GM12878 (cell line): ENCODE measurements around the gene SIRT7. TPM values are rescaled to one million over a fixed set of nuclear protein-coding genes. Genes with fewer than 3 reads are reported as not detected.

ENCODE experiments used
- ATAC-seq: fragments of 200-7000 bp; cut with Tn5 transposase; 3 replicates; pipeline ENCODE4 v1.9.1; 2020; ENCODE audit warnings: mild to moderate bottlenecking, moderate library complexity
- BruUV-seq: library from RNA; stranded (reverse); fragments of 400-500 nt; replicated peaks from 2 replicates; lab custom pipeline; 2021; lab: Mats Ljungman, UMichigan
- CTCF ChIA-PET: fragments of 300-600 bp; sonication (Branson Sonifier 250); formaldehyde crosslinking; extraction: SDS; loops from one replicate; lab custom pipeline; 2021; ENCODE audit warnings: inconsistent platforms; lab: Yijun Ruan, JAX
- POLR2A ChIA-PET: fragments of 350-600 bp; formaldehyde crosslinking; extraction: SDS; loops from one replicate; lab custom pipeline; 2021; ENCODE audit warnings: inconsistent platforms; lab: Charles Lee
- RAD21 ChIA-PET: fragments of 300-600 bp; sonication (Branson Sonifier 250); formaldehyde crosslinking; loops from one replicate; lab custom pipeline; 2023; ENCODE audit warnings: antibody characterized with exemption; ENCODE audit not compliant: unreplicated experiment; lab: Charles Lee
- SMC1A ChIA-PET: fragments of 300-600 bp; sonication (Branson Sonifier 250); formaldehyde crosslinking; loops from one replicate; lab custom pipeline; 2023; ENCODE audit not compliant: unreplicated experiment, uncharacterized antibody; lab: Charles Lee
- DNase-seq: peaks from one replicate; pipeline ENCODE4 v3.0.0-alpha.2; 2011; ENCODE audit warnings: low read depth, low spot score
- FAIRE-seq: peaks from 3 replicates; lab custom pipeline; 2011; peaks lifted over from hg19 to GRCh38; lab: Jason Lieb, UNC
- H2AFZ ChIP-seq: 2 replicates; pipeline ENCODE4 v1.6.0; 2011; ENCODE audit warnings: low read depth, low read length, control low read depth; ENCODE audit not compliant: control insufficient read depth
- H3K27ac ChIP-seq: 2 replicates; pipeline ENCODE4 v1.5.1; 2011; ENCODE audit warnings: control low read depth; ENCODE audit not compliant: control insufficient read depth, insufficient read depth
- H3K27me3 ChIP-seq, 2 experiments: replicated peaks in 1 of 2; 2 replicates each; pipeline versions ENCODE4 v1.6.0 to v1.6.1; 2011; ENCODE audit warnings: low read length in 1 of 2; ENCODE audit not compliant: control insufficient read depth in 2 of 2, insufficient read depth in 2 of 2
- H3K36me3 ChIP-seq, 2 experiments: 2 replicates each; pipeline ENCODE4 v1.5.1; 2011; ENCODE audit warnings: low read length in 1 of 2; ENCODE audit not compliant: control insufficient read depth in 2 of 2, insufficient read depth in 2 of 2
- H3K4me1 ChIP-seq: 2 replicates; pipeline ENCODE4 v1.6.1; 2011; ENCODE audit warnings: mild to moderate bottlenecking, low read length, moderate library complexity, mixed read lengths; ENCODE audit not compliant: control insufficient read depth, insufficient read depth
- H3K4me2 ChIP-seq: 2 replicates; pipeline ENCODE4 v1.6.0; 2011; ENCODE audit warnings: control low read depth; ENCODE audit not compliant: control insufficient read depth, insufficient read depth
- H3K4me3 ChIP-seq: fragments of 200-600 bp; sonication (generic); 2 replicates; pipeline ENCODE4 v1.5.1; 2016
- H3K79me2 ChIP-seq: 2 replicates; pipeline ENCODE4 v1.6.0; 2011; ENCODE audit warnings: low read length; ENCODE audit not compliant: control insufficient read depth, insufficient read depth
- H3K9ac ChIP-seq: 2 replicates; pipeline ENCODE4 v1.8.0; 2011; ENCODE audit warnings: low read length, control low read depth, mixed read lengths; ENCODE audit not compliant: control insufficient read depth, insufficient read depth
- H3K9me3 ChIP-seq: replicated peaks from 3 replicates; pipeline ENCODE4 v1.5.1; 2011; ENCODE audit warnings: mild to moderate bottlenecking, low read length; ENCODE audit not compliant: control insufficient read depth, insufficient read depth
- H4K20me1 ChIP-seq: 2 replicates; pipeline ENCODE4 v1.6.0; 2011; ENCODE audit not compliant: control insufficient read depth, insufficient read depth
- CHD2 ChIP-seq: IDR thresholded peaks from 2 replicates; pipeline ENCODE4 v1.6.1; 2011; ENCODE audit warnings: low read depth, low read length, improper control_type of control experiment, borderline replicate concordance
- EGR1 ChIP-seq, 2 experiments: IDR thresholded peaks; 1 replicate in 1 of 2; 2 replicates in 1 of 2; pipeline ENCODE4 v1.6.1; 2011 to 2012; ENCODE audit warnings: low read depth in 2 of 2, low read length in 2 of 2, borderline replicate concordance in 1 of 2, mild to moderate bottlenecking in 1 of 2, moderate library complexity in 1 of 2
- IRF4 ChIP-seq: IDR thresholded peaks from 2 replicates; pipeline ENCODE4 v1.6.1; 2011; ENCODE audit warnings: low read depth, low read length
- JUNB ChIP-seq: IDR thresholded peaks from 2 replicates; pipeline ENCODE4 v1.6.1; 2016; ENCODE audit warnings: antibody characterized with exemption, mild to moderate bottlenecking
- MLLT1 ChIP-seq: fragments of 450-650 bp; IDR thresholded peaks from 2 replicates; pipeline ENCODE4 v1.6.1; 2016; ENCODE audit warnings: mild to moderate bottlenecking
- NR2C1 ChIP-seq: fragments of 450-650 bp; IDR thresholded peaks from 2 replicates; pipeline ENCODE4 v1.6.1; 2017; ENCODE audit warnings: antibody characterized with exemption, mild to moderate bottlenecking, moderate library complexity
- NR2C2 ChIP-seq: IDR thresholded peaks from 2 replicates; pipeline ENCODE4 v1.6.1; 2011; ENCODE audit warnings: borderline replicate concordance, low read depth; ENCODE audit not compliant: control insufficient read depth, insufficient read length
- PML ChIP-seq: IDR thresholded peaks from 2 replicates; pipeline ENCODE4 v1.6.1; 2012; ENCODE audit warnings: low read length, inconsistent platforms
- SUZ12 ChIP-seq: fragments of 200-600 bp; sonication (generic); IDR thresholded peaks from one replicate; pipeline ENCODE4 v1.6.1; 2018; ENCODE audit warnings: antibody characterized with exemption, mild to moderate bottlenecking; ENCODE audit not compliant: unreplicated experiment
- WGBS: methylation state at CpG from one replicate; pipeline ENCODE4 v1.1.6; 2016; ENCODE audit warnings: low lambda C conversion rate; ENCODE audit not compliant: insufficient replicate concordance, insufficient coverage; ENCODE audit errors: missing lambda C conversion rate; 5-methylcytosine and 5-hydroxymethylcytosine counted together
- in situ Hi-C: fragments of 300-500 bp; cut with MboI; formaldehyde crosslinking; loops from 9 replicates; pipeline ENCODE4 v1.14.3; 2018; ENCODE audit warnings: mixed read lengths
- intact Hi-C: fragments of 100-400 bp; cut with micrococcal nuclease; formaldehyde crosslinking; loops from one replicate; pipeline ENCODE4 v1.14.2; 2022; ENCODE audit not compliant: unreplicated experiment
- polyA plus RNA-seq, 11 experiments: library from polyadenylated mRNA; depleted of rRNA in 4 of 11; unstranded in 6 of 11; stranded (reverse) in 5 of 11; fragments of >200 nt; fragmentation: Nextera tagmentation in 4 of 11; fragmentation: Illumina TruSeq in 1 of 11; extraction: Ambion mirVana in 4 of 11; extraction: Trizol in 1 of 11; gene quantifications; 1 replicate in 1 of 11; 2 replicates in 10 of 11; pipeline versions ENCODE4 v1.2.1 to v1.2.3, GENCODE V29; 2011 to 2016; ENCODE audit warnings: inconsistent platforms in 2 of 11, missing spikeins in 2 of 11, low read depth in 1 of 11
- total RNA-seq, 4 experiments: library from RNA; depleted of rRNA in 3 of 4; stranded (reverse); fragments of >200 nt in 3 of 4; fragmentation: Illumina TruSeq in 1 of 4; extraction: Trizol in 1 of 4; gene quantifications; 2 replicates each; pipeline versions ENCODE4 v1.2.1 to v1.2.3, GENCODE V29; 2013 to 2021

Gene SIRT7
- total and polyA plus RNA-seq, 10 of the 15 experiments (the other 5 are each of a cell fraction or from before 2014, with no cell fraction given) = 1.2 to 56.2 (median 22.7) TPM

- no peak overlapping the region for H3K4me2 ChIP-seq
- no peaks in the 10 kb centered on the region for H3K4me1 ChIP-seq
- no peak overlapping the region for H3K4me3 ChIP-seq
- CTCF ChIA-PET = interaction anchor here (1.0 to 1.4 kb wide), 4 partner anchors 10 to 83 kb away, joined by 3 to 4 read pairs (median 4); no protein-coding TSS in a partner anchor
- no peak overlapping the region for H3K27ac ChIP-seq
- BruUV-seq = no TSS peak
- in situ Hi-C loops (no loop called here), intact Hi-C loops (no loop called here)
- WGBS = 69% methylated on average over 26 of the region's 26 CpGs
- no peaks in the 10 kb centered on the region for H3K9me3 ChIP-seq
- DNase-seq (no peak), ATAC-seq (no peak), FAIRE-seq (no peak)
- H3K36me3 ChIP-seq = no peaks in the 10 kb centered on the region
- no peak overlapping the region for H3K9ac ChIP-seq
- TF ChIP-seq MLLT1 = no peak
- TF ChIP-seq CHD2 = no peak
- no peak for TF ChIP-seq NR2C1
- no peak for TF ChIP-seq EGR1 (IDR thresholded peaks at IDR 0.05; ENCODE audit: borderline replicate concordance in 1 of 2, low read depth in 2 of 2, low read length in 2 of 2)
- no peak for TF ChIP-seq JUNB
- TF ChIP-seq NR2C2 = no peak
- TF ChIP-seq IRF4 = no peak
- TF ChIP-seq SUZ12 = no peak
- TF ChIP-seq PML = no peak
- no peaks in the 10 kb centered on the region for H4K20me1 ChIP-seq
- H3K27me3 ChIP-seq = peaks cover 3 to 10% of the 10 kb centered on the region in 2 experiments
- no peak overlapping the region for H2AFZ ChIP-seq
- SMC1A ChIA-PET = interaction anchor here (1.1 kb wide), 1 partner anchor 66 kb away, joined by 3 read pairs; no protein-coding TSS in a partner anchor
- POLR2A ChIA-PET = interaction anchor here (0.6 to 1.0 kb wide), 3 partner anchors 12 to 231 kb away, joined by 4 to 5 read pairs (median 4); partner anchors contain the start of genes CENPX and LRRC45
- RAD21 ChIA-PET = interaction anchor here (0.9 to 1.7 kb wide), 2 partner anchors 65 to 86 kb away, joined by 3 to 4 read pairs; no protein-coding TSS in a partner anchor
- no peaks in the 10 kb centered on the region for H3K79me2 ChIP-seq
These were observed 37.2 kb upstream of the SIRT7 start for GRCh38 chr17:81955058-81955681.
